ENCODE results near the gene TMEM89.

Gene TMEM89

DNA sequence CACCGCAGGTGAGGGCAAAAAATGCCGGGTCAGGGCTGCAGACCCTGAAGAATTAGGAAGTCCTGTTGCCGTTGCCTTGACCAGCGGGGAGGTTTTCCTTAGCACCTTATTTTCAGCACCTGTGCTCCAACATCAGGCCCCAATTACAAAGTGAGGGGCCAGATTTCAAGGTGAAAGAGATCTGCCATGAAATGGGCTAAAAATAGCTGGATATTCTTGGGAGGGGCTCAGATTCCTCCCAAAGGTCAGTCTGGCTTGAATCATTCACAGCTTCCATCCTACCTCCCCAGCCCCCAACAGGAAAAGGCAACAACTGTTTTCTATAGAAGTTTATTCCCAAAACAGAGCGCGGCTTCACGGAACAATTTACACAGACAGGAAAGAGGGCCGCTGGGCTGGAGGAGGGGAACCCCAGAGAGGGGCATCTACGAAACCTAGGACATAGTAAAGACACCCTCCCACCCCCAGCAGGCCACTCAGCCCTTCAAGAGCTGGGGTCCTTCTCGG, 14.6 kb upstream of the TMEM89 start:
- TF ChIP-seq HDGF (IDR thresholded peaks at IDR 0.05; ENCODE audit: borderline replicate concordance) (no peak), TARDBP (IDR thresholded peaks at IDR 0.05) (no peak), ZNF384 (IDR thresholded peaks at IDR 0.05) (no peak), LEF1 (IDR thresholded peaks at IDR 0.05; ENCODE audit: borderline replicate concordance) (no peak), FOXK2 (IDR thresholded peaks at IDR 0.05) (no peak), FOXM1 (IDR thresholded peaks at IDR 0.05; ENCODE audit: borderline replicate concordance) (no peak), PKNOX1 (IDR thresholded peaks at IDR 0.05) (no peak), SP1 (IDR thresholded peaks at IDR 0.05) (no peak), ARNT (IDR thresholded peaks at IDR 0.05) (no peak), L3MBTL2 (conservative IDR thresholded peaks at IDR 0.05) (no peak), BHLHE40 (IDR thresholded peaks at IDR 0.05; ENCODE audit: borderline replicate concordance) (no peak), FOXA1 (IDR thresholded peaks at IDR 0.05) (no peak), CTBP1 (IDR thresholded peaks at IDR 0.05; ENCODE audit: borderline replicate concordance) (no peak), NFRKB (IDR thresholded peaks at IDR 0.05) (no peak), ELF4 (IDR thresholded peaks at IDR 0.05) (no peak), SUZ12 (IDR thresholded peaks at IDR 0.05) (no peak)
- no peak for DNase-seq (ENCODE audit: extremely low spot score)
- POLR2A ChIA-PET: interaction anchor here (1.0 to 3.2 kb wide), 8 partner anchors 10 to 187 kb away, joined by 3 to 21 read pairs (median 7); partner anchors contain the start of genes CELSR3, PFKFB4 and UQCRC1
- CTCF ChIA-PET: interaction anchor here (0.5 to 1.5 kb wide), 11 partner anchors 12 to 352 kb away, joined by 3 to 8 read pairs (median 3); partner anchors contain the start of genes PFKFB4 and UQCRC1

DNA sequence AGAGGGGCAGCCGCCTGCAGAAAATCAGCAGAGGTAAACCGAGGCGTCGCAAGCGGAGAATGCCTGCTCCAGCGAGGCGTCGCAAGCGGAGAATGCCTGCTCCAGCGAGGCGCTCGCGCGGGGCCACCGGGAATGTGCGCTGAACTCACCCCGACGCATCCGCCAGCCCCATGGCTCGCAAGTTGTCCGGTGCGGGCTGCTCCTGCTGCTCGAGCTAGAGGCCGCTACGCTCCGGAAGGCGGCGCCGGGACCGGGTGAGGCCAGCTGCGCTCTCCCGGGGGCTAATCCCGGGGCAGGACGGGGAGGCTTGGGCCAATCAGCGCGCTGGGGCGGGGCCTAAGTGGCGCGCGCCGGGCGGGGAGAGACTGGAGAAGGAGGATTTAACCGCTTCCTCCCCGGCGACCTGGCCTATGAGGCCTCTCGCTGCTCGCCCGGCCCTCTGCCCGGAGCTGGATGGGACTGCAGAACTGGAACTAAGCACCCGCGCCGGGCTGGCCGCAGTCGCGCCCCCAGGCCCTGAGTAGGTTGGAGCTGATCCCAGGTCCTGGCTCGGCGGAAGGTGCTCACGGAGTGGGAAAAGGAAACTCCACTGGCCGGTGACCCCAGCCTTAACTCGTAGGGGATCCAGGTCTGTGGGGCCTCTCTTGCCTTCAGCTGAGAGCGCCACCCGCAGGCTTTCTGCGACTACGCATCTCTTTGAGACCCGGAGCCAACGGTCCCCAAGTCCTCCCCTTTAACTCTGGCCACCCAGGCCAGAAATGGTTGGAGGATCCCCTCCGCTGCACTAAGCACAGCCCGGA, 13.9 kb upstream of the TMEM89 start, which contains the start of gene SLC26A6:
SLC26A6 (minus strand) TSS at position 240 of the 800 bp plus-strand sequence; CDS start at position 172, 68 bp downstream.
- TF ChIP-seq BHLHE40 (IDR thresholded peaks at IDR 0.05; ENCODE audit: borderline replicate concordance): no peak
- 0 out of 2 replicates have a peak, but pooled peaks have one; percentile 45 for TF ChIP-seq HDGF (IDR thresholded peaks at IDR 0.05; ENCODE audit: borderline replicate concordance)
- TF ChIP-seq ZNF384 (IDR thresholded peaks at IDR 0.05): no peak
- no peak for TF ChIP-seq ELF4 (IDR thresholded peaks at IDR 0.05)
- TF ChIP-seq L3MBTL2 (conservative IDR thresholded peaks at IDR 0.05): peak; percentile 53
- TF ChIP-seq PKNOX1 (IDR thresholded peaks at IDR 0.05): no peak
- POLR2A ChIA-PET: interaction anchor here (0.6 to 3.2 kb wide), 13 partner anchors 10 to 372 kb away, joined by 3 to 21 read pairs (median 5); partner anchors contain the start of genes CELSR3, NCKIPSD, PFKFB4 and UQCRC1

DNA sequence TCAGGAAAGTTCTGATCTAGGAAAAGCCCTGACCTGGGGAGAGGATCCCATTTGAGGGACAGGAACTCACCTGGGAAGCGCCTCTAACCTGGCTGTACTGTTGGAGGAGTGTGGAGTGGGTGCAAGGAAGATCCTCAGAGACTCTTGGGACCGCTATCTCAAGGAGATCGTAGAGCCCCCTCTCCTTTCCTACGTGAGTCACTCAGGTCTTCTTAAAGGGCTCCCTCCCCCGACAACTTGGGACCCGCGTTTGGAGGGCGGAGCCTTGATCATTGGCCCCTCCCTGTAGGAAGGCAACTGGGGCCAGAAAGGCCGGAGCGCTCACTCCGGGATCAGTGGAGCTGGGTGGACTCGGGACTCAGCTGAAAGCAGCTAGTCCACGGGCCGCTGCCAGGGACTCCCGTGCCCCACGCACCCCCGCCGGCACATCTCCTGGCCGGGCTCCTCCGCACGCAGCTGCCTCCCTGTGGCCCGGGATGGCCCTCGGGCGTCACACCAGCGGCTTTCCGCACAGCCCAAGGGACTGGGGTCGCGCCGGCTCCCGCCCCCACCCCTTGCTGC, 13.2 kb upstream of the TMEM89 start:
- DNase-seq (ENCODE audit: extremely low spot score): peak; percentile 64

More for the DNA sequence above, 13.9 kb upstream of the TMEM89 start, which contains the start of gene SLC26A6:
- CTCF ChIA-PET: interaction anchor here (0.5 to 1.6 kb wide), 16 partner anchors 13 to 397 kb away, joined by 3 to 8 read pairs (median 4); partner anchors contain the start of genes CELSR3, PFKFB4 and UQCRC1
- peak; percentile 99 for DNase-seq (ENCODE audit: extremely low spot score)

DNA sequence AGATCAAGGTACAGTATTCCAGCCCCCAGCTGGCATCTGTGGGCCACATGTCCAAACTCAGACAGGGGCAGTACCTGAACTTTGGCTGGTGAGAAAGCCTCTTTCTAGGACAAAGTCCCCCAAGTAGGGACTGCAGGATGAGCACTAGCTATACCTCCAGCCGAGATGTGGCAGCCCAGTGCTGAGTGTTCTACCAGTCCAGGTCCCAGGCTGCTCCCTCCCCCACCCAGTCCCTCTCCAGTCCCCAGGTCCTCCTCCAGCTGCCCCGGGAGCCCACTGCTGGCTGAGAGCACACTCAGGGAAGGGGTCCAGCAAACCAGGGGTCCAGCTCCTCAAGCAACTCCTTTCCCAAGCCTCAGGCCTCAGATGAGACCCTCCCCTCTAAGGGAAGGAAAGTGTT, 12.2 kb upstream of the TMEM89 start:
- ChIA-PET CTCF (interaction anchor here (1.5 kb wide), 2 partner anchors 161 to 198 kb away, joined by 4 to 5 read pairs; no protein-coding TSS in a partner anchor), POLR2A (interaction anchor here (1.1 to 3.2 kb wide), 9 partner anchors 8 to 374 kb away, joined by 3 to 21 read pairs (median 6); partner anchors contain the start of genes ATRIP, CCDC51, CELSR3 and NCKIPSD)
- TF ChIP-seq SP1 (IDR thresholded peaks at IDR 0.05) (no peak), ZNF384 (IDR thresholded peaks at IDR 0.05) (no peak), PKNOX1 (IDR thresholded peaks at IDR 0.05) (no peak), LEF1 (IDR thresholded peaks at IDR 0.05; ENCODE audit: borderline replicate concordance) (no peak), L3MBTL2 (conservative IDR thresholded peaks at IDR 0.05) (no peak), FOXA1 (IDR thresholded peaks at IDR 0.05) (no peak), ELF4 (IDR thresholded peaks at IDR 0.05) (no peak), CTBP1 (IDR thresholded peaks at IDR 0.05; ENCODE audit: borderline replicate concordance) (no peak), ARNT (IDR thresholded peaks at IDR 0.05) (no peak), BHLHE40 (IDR thresholded peaks at IDR 0.05; ENCODE audit: borderline replicate concordance) (no peak)
- DNase-seq (ENCODE audit: extremely low spot score): no peak

More for the DNA sequence above, 13.2 kb upstream of the TMEM89 start:
- CTCF ChIA-PET: interaction anchor here (0.6 to 1.6 kb wide), 10 partner anchors 14 to 396 kb away, joined by 3 to 8 read pairs (median 4); partner anchors contain the start of genes CELSR3 and UQCRC1
- TF ChIP-seq L3MBTL2 (conservative IDR thresholded peaks at IDR 0.05) (no peak), PKNOX1 (IDR thresholded peaks at IDR 0.05) (no peak), ARNT (IDR thresholded peaks at IDR 0.05) (no peak), ELF4 (IDR thresholded peaks at IDR 0.05) (no peak), TARDBP (IDR thresholded peaks at IDR 0.05) (no peak), FOXA1 (IDR thresholded peaks at IDR 0.05) (no peak), SUZ12 (IDR thresholded peaks at IDR 0.05) (no peak), ZNF384 (IDR thresholded peaks at IDR 0.05) (no peak), CTBP1 (IDR thresholded peaks at IDR 0.05; ENCODE audit: borderline replicate concordance) (no peak), FOXK2 (IDR thresholded peaks at IDR 0.05) (no peak), SP1 (IDR thresholded peaks at IDR 0.05) (no peak), FOXM1 (IDR thresholded peaks at IDR 0.05; ENCODE audit: borderline replicate concordance) (no peak), HDGF (IDR thresholded peaks at IDR 0.05; ENCODE audit: borderline replicate concordance) (no peak), BHLHE40 (IDR thresholded peaks at IDR 0.05; ENCODE audit: borderline replicate concordance) (no peak)
- POLR2A ChIA-PET: interaction anchor here (1.1 to 3.2 kb wide), 9 partner anchors 9 to 373 kb away, joined by 3 to 21 read pairs (median 6); partner anchors contain the start of genes CCDC51, CELSR3, NCKIPSD and UQCRC1

All from HEK293T (cell line).